RWPE1 (cell line): ENCODE data around the gene UBASH3A.

Experiments used
- CTCF ChIA-PET: fragments of 350-600 bp; sonication (Branson Sonifier 250); formaldehyde crosslinking; extraction: SDS; loops from one replicate; lab custom pipeline; 2021; lab: Yijun Ruan, JAX
- POLR2A ChIA-PET: fragments of 400-600 bp; formaldehyde crosslinking; extraction: SDS; loops from one replicate; lab custom pipeline; 2020; ENCODE audit warnings: antibody characterized with exemption; ENCODE audit not compliant: low non-redundant PET; lab: Yijun Ruan, JAX
- DNase-seq: peaks from one replicate; pipeline ENCODE4 v3.0.0; 2012; ENCODE audit warnings: low spot score
- H3K27ac ChIP-seq: fragments of 450-650 bp; 2 replicates; pipeline ENCODE4 v1.5.1; 2017
- TF ChIP-seq, protein P1 (sequence below): fragments of 450-650 bp; conservative IDR thresholded peaks from 2 replicates; pipeline ENCODE4 v1.5.1; 2017; ENCODE audit warnings: low read depth, mild to moderate bottlenecking

Gene UBASH3A

DNA sequence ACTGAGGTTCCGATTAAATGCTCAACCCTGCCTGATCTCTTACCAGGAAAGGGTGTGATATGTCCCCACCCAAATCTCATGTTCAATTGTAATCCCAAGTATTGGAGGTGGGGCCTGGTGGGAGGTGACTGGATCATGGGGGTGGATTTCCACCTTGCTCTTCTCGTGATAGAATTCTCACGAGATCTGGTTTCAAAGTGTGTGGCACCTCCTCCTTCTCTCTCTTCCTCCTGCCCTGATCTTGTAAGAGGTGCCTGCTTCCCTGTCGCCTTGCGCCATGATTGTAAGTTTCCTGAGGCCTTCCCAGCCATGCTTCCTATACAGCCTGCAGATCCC lies 57.5 kb downstream of the UBASH3A start:
- TF ChIP-seq, protein P1, sequence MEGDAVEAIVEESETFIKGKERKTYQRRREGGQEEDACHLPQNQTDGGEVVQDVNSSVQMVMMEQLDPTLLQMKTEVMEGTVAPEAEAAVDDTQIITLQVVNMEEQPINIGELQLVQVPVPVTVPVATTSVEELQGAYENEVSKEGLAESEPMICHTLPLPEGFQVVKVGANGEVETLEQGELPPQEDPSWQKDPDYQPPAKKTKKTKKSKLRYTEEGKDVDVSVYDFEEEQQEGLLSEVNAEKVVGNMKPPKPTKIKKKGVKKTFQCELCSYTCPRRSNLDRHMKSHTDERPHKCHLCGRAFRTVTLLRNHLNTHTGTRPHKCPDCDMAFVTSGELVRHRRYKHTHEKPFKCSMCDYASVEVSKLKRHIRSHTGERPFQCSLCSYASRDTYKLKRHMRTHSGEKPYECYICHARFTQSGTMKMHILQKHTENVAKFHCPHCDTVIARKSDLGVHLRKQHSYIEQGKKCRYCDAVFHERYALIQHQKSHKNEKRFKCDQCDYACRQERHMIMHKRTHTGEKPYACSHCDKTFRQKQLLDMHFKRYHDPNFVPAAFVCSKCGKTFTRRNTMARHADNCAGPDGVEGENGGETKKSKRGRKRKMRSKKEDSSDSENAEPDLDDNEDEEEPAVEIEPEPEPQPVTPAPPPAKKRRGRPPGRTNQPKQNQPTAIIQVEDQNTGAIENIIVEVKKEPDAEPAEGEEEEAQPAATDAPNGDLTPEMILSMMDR = no peak
- DNase-seq = no peak
- ChIA-PET POLR2A (no interaction called here), CTCF (no interaction called here)
- H3K27ac ChIP-seq = no peak overlapping the region

DNA sequence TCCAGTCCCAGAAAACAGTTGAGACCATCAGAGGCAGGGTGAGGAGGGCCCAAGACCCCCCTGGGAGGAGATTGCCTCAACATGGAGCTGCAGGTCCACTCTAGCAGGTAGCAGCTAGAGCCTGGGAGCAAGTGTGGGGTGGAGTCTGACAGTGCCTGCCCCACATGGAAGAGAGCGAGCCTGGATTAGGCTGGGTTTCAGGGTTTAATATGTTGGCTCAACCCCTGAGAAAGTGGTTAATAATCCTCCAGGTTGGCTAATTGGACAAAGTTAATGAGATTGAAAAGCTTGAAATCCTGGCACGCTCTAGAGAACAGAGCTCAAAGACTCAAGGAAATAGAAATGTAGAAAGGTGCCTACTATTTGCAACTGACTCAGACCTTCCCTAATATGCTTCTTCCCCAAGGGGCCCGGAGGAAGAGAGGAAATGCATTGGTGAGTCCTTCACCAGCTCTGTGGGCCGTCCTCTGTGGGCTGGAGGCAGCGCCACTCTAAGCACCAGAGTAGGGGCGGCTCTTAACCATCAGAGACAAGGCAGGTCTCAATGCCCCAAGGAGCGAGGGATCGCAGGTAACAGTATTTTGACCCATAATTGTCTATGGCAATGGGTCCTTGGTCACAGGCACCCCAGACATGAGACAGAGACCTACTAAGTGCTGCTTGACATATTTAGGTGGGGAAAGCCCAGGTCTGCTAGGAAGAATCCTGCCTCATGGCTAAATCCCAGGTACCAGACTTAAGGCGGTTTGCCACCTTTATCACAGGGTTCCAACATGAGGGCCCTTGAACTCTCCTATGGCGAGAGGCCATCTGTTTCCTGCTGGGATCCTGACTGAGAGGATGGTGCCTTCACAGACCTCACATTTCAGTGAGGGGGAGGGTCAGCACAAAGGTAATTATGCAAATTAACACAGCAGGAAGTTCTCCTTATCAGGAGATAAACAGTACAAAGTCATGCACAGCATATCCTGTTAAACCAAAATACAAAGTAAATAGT lies 58.5 kb downstream of the UBASH3A start:
- no peak for DNase-seq
- ChIA-PET POLR2A (no interaction called here), CTCF (no interaction called here)
- H3K27ac ChIP-seq = no peak overlapping the region
- TF ChIP-seq, protein P1 = no peak

DNA sequence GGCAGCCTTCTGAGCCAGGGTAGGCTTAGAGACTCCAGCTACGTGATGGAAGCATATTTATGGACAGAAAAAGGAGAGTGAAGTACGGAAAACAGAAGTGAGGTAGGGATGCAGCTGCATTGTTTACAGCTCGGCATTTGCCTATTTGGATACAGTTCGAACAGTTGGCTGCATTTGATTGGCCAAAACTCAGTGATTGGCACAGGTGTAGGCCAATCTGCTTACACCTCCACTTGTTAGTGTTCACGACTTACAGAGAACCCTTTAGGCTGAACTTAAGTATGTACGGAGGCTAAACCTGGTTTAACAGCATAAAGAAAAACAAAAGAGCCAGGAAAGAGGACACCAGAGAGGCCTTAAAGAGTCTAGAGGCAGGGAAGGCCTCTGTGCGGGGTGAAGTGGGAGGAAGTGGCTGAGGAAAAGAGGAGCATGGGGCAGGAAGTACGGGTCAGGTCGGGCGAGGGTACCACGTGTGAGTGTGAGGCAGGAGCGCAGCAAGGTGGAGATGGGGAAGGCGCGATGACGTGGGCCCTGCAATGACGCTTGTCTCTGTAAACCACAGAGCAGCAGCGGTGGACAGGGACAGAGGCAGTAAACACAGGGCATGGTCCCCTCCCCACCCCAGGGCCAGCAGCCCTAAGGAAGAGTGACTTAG lies 60.3 kb downstream of the UBASH3A start:
- DNase-seq = peak; percentile 62
- ChIA-PET POLR2A (no interaction called here), CTCF (no interaction called here)
- TF ChIP-seq, protein P1 = no peak
- H3K27ac ChIP-seq = no peak overlapping the region

DNA sequence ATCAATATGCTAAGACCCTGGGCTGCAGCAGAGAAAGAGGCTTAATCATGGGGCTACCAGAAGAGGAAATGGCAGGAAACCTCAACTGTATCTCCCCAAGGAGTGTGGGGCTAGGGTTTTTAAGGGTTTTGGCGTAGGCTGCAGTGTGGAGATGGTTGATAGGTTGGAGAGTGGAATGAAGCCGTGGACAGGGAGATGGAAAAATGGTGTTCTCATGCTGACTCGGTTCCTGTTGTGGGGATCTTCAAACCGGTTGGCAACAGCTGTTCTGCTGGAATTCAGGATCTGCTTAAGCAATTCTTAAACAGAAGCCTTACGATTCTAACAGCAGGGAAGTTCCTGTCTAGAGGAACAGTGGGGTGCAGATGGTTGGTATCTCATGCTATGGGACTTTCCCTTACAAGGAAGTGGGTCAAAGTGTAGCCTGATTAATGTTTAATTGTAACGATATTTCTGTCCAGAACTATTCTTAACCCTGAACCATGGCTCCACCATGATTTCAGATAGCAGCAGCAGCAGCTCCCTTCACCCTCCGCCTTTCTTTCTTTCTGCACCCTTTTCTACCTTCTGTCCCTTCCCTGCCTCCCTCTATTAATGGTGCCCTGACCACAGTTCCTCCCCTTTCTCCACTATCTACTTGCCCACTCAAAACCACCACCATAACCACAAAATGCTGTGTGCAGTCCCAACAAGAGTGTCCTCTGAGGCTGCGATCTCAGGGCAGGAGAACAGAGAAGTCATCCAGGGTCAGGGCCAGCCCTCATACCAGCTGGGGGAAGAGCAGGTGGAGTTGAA lies 61.5 kb downstream of the UBASH3A start:
- TF ChIP-seq, protein P1 = no peak
- no peak for DNase-seq
- ChIA-PET CTCF (no interaction called here), POLR2A (no interaction called here)
- no peak overlapping the region for H3K27ac ChIP-seq

DNA sequence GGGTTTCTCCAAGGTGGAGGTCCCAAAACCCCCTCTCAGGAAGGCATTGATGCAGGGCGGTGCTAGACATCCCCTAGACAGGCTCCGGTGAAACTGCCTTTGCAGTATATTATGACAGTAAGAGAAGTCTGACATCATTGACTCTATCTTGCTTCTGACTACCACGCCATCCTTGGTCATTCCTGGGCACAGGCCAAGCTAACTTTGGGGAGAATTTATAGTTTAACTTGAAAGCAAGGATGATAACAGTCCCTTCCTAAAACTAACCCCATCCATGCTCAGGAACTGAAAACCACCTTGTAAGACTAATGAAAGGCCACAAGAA lies 62.1 kb downstream of the UBASH3A start:
- ChIA-PET POLR2A (no interaction called here), CTCF (interaction anchor here (0.7 kb wide), 1 partner anchor 276 kb away, joined by 4 read pairs; no protein-coding TSS in a partner anchor)
- no peak for DNase-seq
- no peak overlapping the region for H3K27ac ChIP-seq
- TF ChIP-seq, protein P1 = no peak

DNA sequence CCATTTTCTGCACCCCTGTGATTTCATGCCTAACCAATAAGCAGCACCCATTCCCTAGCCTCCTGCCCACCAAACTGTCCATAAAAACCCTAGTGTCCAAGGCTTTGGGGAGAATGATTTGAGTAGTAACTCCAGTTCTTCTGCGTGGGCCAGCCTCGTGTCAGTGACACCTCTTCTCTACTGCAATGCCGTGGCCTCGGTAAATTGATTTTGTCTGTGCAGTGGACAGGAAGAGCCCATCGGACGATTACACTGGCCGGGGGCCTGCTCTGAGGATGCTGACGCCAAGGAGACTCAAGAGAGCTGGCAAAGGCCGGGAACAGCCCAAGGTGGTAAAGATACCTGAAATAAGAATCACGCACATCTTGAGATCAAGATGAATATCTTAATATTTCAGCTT lies 63.0 kb downstream of the UBASH3A start:
- ChIA-PET CTCF (interaction anchor here (0.7 to 1.4 kb wide), 4 partner anchors 10 to 70 kb away, joined by 3 to 8 read pairs (median 3); no protein-coding TSS in a partner anchor), POLR2A (no interaction called here)
- DNase-seq = no peak
- H3K27ac ChIP-seq = no peak overlapping the region
- TF ChIP-seq, protein P1 = no peak
